Measurements from ENCODE around the gene FADS2.

The FADS2 gene

DNA sequence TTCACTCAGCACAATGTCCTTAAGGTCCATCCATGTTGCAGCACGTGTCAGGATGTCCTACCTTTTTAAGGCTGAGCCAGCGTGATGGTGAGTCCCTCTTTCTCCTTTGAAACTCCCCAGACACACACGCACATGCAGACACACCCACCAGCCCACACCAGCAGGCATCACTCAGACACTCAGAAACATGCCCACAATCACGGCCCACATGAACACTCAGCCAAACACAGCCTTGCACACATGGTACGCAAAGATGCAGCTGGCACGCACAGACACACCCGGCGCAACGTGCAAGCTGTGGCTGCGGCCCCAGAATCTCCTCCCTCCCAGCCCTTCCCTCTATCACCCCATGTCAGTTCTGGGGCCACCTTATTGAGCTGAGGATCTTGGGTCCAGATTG is 55.2 kb downstream of the FADS2 start:
- H3K4me3 Mint-ChIP-seq = peak overlapping the region; percentile 1
- no peaks in the 10 kb centered on the region for H3K27me3 Mint-ChIP-seq
- ATAC-seq (ENCODE audit: low read depth) = no peak
- peaks cover 46% of the 10 kb centered on the region for H3K4me1 Mint-ChIP-seq
- H3K9me3 Mint-ChIP-seq = no peaks in the 10 kb centered on the region
- no peak for DNase-seq (ENCODE audit: low spot score in 2 of 2)
- peaks cover 7% of the 10 kb centered on the region for H3K36me3 Mint-ChIP-seq
- no peak overlapping the region for H3K27ac Mint-ChIP-seq

DNA sequence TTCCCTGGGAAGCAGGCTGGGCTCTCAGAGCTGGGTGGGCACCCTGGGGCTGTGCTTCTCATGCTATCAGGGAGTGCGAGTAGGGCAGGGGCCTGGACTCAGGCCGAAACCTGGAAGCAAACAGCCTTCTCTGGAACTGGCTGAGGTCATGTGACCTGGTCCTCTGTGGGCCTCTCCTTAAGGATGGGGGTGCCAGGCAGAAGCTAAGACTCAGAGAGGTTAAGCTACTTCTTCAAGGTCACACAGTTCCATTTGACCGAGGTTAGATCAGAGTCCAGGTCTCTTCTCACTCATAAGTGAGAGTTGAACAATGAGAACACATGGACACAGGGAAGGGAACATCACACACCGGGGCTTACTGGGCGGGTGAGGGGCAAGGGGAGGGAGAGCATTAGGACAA is 55.8 kb downstream of the FADS2 start:
- H3K4me3 Mint-ChIP-seq = no peak overlapping the region
- H3K9me3 Mint-ChIP-seq = no peaks in the 10 kb centered on the region
- H3K27ac Mint-ChIP-seq = peak overlapping the region; percentile 50
- DNase-seq (ENCODE audit: low spot score in 2 of 2) (no peak), ATAC-seq (ENCODE audit: low read depth) (no peak)
- H3K4me1 Mint-ChIP-seq = peaks cover 46% of the 10 kb centered on the region
- H3K27me3 Mint-ChIP-seq = no peaks in the 10 kb centered on the region
- H3K36me3 Mint-ChIP-seq = peaks cover 7% of the 10 kb centered on the region

DNA sequence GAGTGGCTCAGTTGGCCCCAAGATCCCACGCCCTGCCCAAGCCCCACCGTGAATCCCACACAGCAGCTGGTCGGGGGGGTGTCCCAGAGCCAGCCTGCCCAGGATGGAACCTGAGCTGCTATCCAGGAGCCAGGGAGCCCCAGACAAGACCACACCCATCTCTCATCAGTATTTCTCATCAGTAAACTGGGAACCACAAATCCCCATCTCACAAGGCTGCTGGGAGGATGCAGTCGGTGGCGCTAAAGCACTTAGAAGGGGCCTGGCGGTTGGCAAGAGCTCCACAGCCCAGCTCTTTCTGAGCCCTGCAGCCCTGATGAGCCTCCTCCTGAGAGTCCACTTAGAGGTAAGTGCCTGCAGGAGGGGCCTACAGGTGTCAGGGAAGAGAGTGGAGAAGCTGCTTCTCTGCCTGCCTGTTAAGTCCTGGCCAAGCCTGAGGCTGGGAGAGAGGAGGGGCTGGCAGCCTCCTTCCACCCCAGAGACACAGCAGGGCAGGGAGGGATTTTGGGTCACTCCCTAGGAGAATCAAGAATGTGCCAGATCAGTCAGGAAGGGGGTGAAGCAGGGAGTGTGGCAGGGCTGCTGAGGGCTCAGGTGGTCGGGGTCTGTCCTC is 57.2 kb downstream of the FADS2 start:
- Mint-ChIP-seq H3K27me3 (no peaks in the 10 kb centered on the region), H3K27ac (no peak overlapping the region), H3K4me1 (peaks cover 33% of the 10 kb centered on the region), H3K4me3 (no peak overlapping the region), H3K9me3 (no peaks in the 10 kb centered on the region), H3K36me3 (peaks cover 7% of the 10 kb centered on the region)
- ATAC-seq (ENCODE audit: low read depth) = no peak
- no peak for DNase-seq (ENCODE audit: low spot score in 2 of 2)

DNA sequence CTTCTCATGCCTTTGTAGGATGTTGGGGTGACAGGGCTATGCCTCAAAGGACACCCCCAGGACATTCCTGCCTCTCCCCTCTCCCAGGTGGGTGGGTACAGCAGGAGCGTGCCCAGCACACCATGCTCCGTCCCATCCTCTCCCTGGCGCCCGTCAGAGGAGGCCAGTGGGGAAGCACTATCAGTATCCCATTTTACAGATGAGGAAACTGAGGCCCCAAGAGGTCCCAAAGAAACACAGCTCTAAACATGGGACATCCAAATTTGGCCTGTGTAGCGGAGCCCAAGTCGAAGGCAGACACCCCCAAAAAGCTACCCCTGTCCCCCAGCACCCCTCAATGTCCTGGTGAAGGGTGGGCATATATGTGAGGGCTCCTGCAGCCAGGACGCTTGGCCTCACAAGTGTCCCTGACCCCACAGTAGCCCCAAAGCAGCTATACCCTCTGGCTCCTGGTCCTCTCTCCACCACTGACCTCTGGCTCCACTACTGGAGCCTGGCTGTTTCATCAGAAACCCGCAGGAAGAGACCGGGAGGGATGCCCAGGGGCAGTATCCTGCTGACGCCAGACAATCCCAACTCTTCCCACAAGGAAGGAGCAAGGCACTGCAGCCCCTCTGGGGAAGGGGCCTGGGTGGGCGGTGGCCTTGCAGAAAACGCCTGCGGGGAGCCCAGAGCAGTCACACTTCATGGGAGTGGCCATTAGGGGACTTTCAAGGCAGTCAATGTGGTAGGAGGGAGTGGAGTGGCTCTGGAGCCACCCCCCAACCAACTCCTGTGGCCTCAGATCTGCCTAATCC is 57.9 kb downstream of the FADS2 start:
- no peak for ATAC-seq (ENCODE audit: low read depth)
- Mint-ChIP-seq H3K4me1 (peaks cover 33% of the 10 kb centered on the region), H3K9me3 (no peaks in the 10 kb centered on the region), H3K27me3 (no peaks in the 10 kb centered on the region), H3K27ac (no peak overlapping the region), H3K36me3 (peaks cover 7% of the 10 kb centered on the region), H3K4me3 (no peak overlapping the region)
- DNase-seq (ENCODE audit: low spot score in 2 of 2) = no peak

DNA sequence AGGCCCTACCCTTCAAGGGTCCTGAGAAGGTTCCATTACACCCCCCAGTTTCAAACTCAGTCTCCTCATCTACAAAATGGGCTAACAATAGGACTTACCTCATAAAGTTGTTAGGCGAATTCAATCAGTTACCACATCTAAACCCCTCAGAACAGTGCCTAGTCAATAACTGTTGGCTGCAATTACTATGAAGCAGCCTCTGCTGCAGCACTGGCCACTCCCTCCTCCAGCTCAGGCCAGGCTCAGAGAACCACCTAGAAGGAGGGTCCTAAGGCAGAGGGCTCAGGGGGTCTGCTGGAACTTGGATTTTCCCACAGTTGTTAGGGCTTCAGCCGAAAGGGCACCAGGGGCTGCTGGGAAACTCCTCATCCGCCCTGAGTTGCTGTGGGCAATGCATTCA is 58.5 kb downstream of the FADS2 start:
- Mint-ChIP-seq H3K36me3 (peaks cover 7% of the 10 kb centered on the region), H3K27ac (no peak overlapping the region), H3K27me3 (no peaks in the 10 kb centered on the region), H3K4me3 (no peak overlapping the region), H3K9me3 (no peaks in the 10 kb centered on the region), H3K4me1 (peaks cover 26% of the 10 kb centered on the region)
- ATAC-seq (ENCODE audit: low read depth) = no peak
- DNase-seq (ENCODE audit: low spot score in 2 of 2) = no peak

DNA sequence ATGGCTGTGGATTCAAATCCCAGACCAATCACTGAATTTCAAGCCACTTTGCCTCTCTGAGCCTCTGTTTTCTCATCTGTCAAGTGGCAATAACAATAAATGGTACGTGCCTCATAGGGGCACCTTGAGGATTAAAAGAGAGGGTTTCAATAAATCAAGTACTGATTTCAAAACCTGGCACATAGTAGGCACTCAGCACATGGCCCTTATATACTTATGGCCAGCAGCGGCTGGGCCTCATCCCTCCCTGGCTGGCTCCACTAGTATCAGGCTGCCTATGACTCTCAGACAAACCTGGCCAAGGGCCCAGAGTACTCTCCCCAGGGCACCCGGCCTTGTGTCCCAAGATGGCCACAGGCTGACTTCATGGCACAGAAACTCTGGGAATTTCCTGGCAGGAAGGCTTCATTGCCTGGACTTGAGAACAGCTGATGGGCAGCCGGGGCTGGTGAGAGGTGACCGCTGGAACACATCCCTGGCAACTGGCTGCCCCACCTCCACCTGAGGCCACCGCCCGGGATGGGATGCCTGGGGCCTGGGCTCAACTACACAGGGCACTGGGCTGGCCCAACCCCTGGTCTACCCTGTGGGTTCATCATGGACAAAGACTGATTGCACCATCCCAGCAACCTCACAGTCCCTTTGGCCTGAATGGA is 59.9 kb downstream of the FADS2 start:
- no peak overlapping the region for H3K27ac Mint-ChIP-seq
- DNase-seq (ENCODE audit: low spot score in 2 of 2) (no peak), ATAC-seq (ENCODE audit: low read depth) (no peak)
- H3K4me1 Mint-ChIP-seq = peaks cover 24% of the 10 kb centered on the region
- H3K27me3 Mint-ChIP-seq = no peaks in the 10 kb centered on the region
- no peaks in the 10 kb centered on the region for H3K9me3 Mint-ChIP-seq
- peaks cover 7% of the 10 kb centered on the region for H3K36me3 Mint-ChIP-seq
- H3K4me3 Mint-ChIP-seq = no peak overlapping the region

DNA sequence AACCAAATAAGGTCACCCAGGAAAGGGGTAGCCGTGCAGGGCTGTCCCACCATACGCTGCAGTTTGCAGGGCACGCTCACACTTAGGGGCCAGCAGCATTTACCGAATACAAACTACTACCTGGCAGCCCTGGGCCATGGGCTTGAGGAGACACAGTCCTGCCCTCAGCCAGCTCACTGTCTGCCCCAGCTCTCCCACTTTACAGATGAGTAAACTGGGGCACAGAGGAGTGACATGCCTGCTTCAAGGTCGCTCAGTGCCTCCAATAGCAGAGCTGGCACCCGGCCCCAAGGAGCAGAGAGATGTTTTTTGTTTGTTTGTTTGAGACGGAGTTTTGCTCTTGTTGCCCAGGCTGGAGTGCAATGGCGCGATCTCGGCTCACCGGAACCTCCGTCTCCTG is 60.5 kb downstream of the FADS2 start:
- DNase-seq (ENCODE audit: low spot score in 2 of 2) = no peak
- Mint-ChIP-seq H3K4me1 (peaks cover 18% of the 10 kb centered on the region), H3K9me3 (no peaks in the 10 kb centered on the region), H3K36me3 (peaks cover 6% of the 10 kb centered on the region), H3K4me3 (no peak overlapping the region), H3K27me3 (no peaks in the 10 kb centered on the region), H3K27ac (no peak overlapping the region)
- no peak for ATAC-seq (ENCODE audit: low read depth)

DNA sequence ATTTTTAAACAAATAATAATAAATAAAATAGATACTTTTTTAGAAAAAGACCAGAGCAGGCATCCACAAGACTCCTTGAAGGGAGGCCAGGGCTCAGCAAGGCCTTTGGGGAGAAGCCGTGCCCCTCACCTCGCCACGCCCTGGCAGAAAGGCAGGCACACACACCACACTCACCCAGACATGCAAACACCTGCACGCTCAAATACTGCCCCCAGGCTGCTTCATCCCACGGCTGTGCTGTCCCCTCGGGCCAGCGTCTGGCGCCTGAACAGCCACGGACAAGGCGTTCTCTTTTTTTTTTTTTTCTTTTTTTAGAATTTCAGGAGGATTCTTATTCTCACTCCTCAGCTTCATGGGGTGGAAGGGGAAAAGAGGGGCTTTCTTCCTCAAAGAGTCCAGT is 61.7 kb downstream of the FADS2 start:
- Mint-ChIP-seq H3K4me1 (peaks cover 12% of the 10 kb centered on the region), H3K9me3 (no peaks in the 10 kb centered on the region), H3K27ac (no peak overlapping the region), H3K4me3 (peak overlapping the region; percentile 62), H3K27me3 (no peaks in the 10 kb centered on the region), H3K36me3 (peaks cover 5% of the 10 kb centered on the region)
- no peak for ATAC-seq (ENCODE audit: low read depth)
- no peak for DNase-seq (ENCODE audit: low spot score in 2 of 2)

DNA sequence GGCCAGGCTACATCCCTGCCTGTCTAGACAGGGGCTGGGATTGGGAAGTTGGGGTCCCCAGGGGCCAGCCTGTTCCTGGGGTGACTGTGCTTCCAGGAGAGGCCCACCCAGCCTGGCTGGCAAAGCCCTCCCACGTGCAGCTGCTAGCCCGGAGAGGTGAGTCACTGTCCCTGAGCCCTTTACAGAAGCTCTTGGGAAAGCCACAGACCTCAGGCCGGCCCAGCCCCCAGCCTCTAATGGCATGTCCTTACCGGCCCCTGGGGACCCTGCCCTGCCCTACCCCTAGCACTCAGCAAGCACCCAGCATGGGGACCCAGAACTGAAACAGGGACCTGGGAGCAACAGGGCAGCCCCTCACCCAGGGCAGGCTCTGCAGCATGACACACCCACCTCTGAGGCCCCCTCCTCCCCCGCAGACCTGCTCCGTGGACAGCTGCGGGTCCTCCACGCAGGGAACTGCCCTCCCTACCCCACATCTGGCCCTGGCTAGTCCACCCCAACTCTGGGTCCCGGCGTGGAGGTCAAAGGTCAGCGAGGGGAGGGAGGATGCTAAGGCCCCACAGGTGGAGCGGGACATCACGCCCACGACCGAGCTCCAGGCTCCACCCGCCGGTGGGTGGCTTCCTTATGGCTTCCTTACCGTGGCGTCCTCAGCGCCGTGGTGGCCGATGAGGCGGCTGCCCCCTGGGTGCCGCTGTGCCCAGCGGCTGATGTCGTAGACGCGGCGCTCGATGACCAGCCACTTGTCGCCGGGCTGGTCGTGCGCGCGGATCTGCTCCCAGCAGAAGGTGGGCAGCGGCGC is 62.6 kb downstream of the FADS2 start:
- Mint-ChIP-seq H3K4me1 (peaks cover 12% of the 10 kb centered on the region), H3K36me3 (peaks cover 5% of the 10 kb centered on the region), H3K4me3 (peak overlapping the region; percentile 95), H3K9me3 (no peaks in the 10 kb centered on the region), H3K27ac (peak overlapping the region; percentile 75), H3K27me3 (no peaks in the 10 kb centered on the region)
- no peak for ATAC-seq (ENCODE audit: low read depth)
- DNase-seq (ENCODE audit: low spot score in 2 of 2) = peak; percentile 29 to 34

DNA sequence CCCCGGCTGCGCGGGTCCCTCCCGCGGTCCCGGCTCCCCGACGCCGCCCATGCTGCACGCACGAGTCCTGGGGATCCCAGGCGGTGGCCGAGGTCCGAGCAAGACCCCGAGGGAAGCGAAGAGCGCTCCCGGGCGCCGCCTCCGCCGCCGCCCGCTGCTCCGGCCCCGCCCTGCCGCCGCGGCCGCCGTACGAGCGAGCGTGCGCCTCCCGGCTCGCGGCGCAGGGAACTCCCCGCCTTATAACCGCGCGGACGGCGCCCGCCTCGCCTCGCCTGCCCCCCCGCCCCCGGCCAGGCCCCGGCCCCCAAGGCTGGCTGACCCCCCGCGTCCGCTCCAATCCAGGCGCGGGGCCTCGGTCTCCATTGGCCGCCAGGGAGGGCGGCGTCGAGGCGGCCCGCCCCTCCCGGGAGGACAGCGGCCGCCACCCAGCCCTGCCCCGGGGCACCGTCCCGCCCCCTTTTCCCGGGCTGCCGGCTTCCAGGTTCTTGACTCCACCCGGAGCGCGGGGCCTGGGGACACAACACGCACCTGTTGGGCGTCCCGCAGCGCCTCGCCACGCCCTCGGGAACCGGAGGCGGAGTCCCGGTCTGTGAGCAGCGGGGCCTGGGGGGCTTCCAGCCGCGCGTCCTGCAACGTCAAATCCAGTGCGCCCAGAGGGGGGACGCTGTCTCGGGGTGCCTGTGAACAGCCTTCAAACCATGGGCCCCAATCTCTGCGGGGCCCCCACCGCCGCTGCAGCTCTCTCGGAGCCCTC is 63.4 kb downstream of the FADS2 start, which contains the start of gene FADS3:
Gene FADS3, minus strand, starts transcription at position 215 of the 754 bp plus-strand sequence. Its CDS starts 164 bp downstream, at position 51.
- no peaks in the 10 kb centered on the region for H3K27me3 Mint-ChIP-seq
- peak within 1 kb of the TSS; percentile 75 for H3K27ac Mint-ChIP-seq
- H3K4me3 Mint-ChIP-seq = peak within 1 kb of the TSS; percentile 95
- H3K9me3 Mint-ChIP-seq = no peaks in the 10 kb centered on the region
- DNase-seq (ENCODE audit: low spot score in 2 of 2) = peak; percentile 83 to 87
- ATAC-seq (ENCODE audit: low read depth) = peak; percentile 37
- peaks cover 5% of the 10 kb centered on the region for H3K36me3 Mint-ChIP-seq
- peaks cover 12% of the 10 kb centered on the region for H3K4me1 Mint-ChIP-seq

DNA sequence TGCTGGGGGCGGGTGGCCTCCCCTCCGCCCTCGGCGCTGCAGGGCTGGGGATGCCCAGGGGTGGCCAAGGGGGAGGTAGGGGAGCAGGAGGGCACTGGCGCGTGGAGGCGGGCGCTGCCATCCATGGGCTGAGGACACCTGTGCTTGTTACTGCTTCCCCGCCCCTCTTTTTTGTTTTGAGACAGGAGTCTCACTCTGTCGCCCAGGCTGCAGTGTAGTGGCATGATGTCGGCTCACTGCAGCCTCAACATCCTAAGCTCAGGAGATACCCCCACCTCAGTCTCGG is 63.9 kb downstream of the FADS2 start:
- DNase-seq (ENCODE audit: low spot score in 2 of 2) = no peak
- Mint-ChIP-seq H3K27me3 (no peaks in the 10 kb centered on the region), H3K27ac (peak overlapping the region; percentile 71), H3K36me3 (peaks cover 5% of the 10 kb centered on the region), H3K4me3 (peak overlapping the region; percentile 69), H3K9me3 (no peaks in the 10 kb centered on the region), H3K4me1 (peaks cover 12% of the 10 kb centered on the region)
- ATAC-seq (ENCODE audit: low read depth) = peak; percentile 84

DNA sequence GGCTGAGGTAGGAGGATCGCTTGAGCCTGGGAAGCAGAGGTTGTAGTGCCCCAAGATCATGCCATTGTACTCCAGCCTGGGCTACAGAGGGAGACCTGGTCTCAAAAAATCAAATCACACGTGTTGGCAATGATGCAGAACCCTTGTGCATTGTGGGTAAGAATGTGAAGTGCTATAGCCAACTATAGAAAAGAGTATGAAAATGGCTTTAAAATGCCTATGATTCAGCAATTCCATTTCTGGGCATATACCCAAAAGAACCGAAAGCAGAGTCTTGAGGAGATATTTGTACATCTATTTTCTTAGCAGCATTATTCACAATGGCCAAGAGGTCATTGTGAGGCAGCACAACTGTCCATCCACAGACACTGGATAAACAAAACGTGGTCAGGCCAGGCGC is 65.9 kb downstream of the FADS2 start:
- DNase-seq (ENCODE audit: low spot score in 2 of 2) = no peak
- peak overlapping the region; percentile 35 for H3K27ac Mint-ChIP-seq
- H3K9me3 Mint-ChIP-seq = no peaks in the 10 kb centered on the region
- no peak for ATAC-seq (ENCODE audit: low read depth)
- H3K27me3 Mint-ChIP-seq = no peaks in the 10 kb centered on the region
- no peak overlapping the region for H3K4me3 Mint-ChIP-seq
- H3K4me1 Mint-ChIP-seq = peaks cover 12% of the 10 kb centered on the region
- no peaks in the 10 kb centered on the region for H3K36me3 Mint-ChIP-seq

DNA sequence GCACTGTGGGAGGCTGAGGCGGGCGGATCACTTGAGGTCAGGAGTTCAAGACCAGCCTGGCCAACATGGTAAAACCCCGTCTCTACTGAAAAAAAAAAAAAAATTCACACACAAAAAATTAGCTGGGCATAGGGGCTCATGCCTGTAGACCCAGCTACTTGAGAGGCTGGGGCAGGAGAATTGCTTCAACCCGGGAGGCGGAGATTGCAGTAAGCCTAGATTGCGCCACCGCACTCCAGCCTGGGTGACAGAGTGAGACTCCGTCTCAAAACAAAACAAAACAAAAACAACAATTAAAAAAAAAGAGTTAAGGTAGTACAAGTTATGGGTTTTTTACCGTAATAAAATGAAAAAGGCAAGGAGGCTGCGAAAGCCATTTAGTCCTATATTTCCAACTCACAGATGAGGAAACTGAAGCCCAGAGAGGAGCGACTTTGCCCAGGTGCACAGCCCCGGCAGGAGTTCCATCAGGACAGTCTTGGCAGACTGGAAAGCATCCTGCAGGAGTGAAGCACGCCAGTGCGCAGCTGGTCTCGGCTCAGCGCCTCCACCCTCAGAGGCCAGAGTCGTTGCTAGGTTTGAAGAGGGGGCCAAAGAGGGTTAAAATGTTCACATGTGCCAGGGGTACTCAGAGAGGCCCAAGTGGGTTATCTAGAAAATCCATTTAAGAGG is 67.1 kb downstream of the FADS2 start:
- no peaks in the 10 kb centered on the region for H3K36me3 Mint-ChIP-seq
- no peak overlapping the region for H3K4me3 Mint-ChIP-seq
- DNase-seq (ENCODE audit: low spot score in 2 of 2) (no peak), ATAC-seq (ENCODE audit: low read depth) (no peak)
- H3K27me3 Mint-ChIP-seq = no peaks in the 10 kb centered on the region
- no peaks in the 10 kb centered on the region for H3K9me3 Mint-ChIP-seq
- H3K27ac Mint-ChIP-seq = peak overlapping the region; percentile 72
- H3K4me1 Mint-ChIP-seq = peaks cover 17% of the 10 kb centered on the region
